ENCODE measurements around the gene PGF. TPM values are rescaled to one million over a fixed set of nuclear protein-coding genes. Genes with fewer than 3 reads are reported as not detected.

PGF gene
- total and polyA plus RNA-seq, 2 of the 13 experiments (the other 11 are each of a cell fraction or from before 2014, with no cell fraction given) = 10.7 to 27.5 TPM

- TF ChIP-seq HES4 (CRISPR knock-in tag; IDR thresholded peaks at IDR 0.05; ENCODE audit: borderline replicate concordance) = peak; percentile 50; the same call in 1 of the 2 replicates
- TF ChIP-seq ZMYM4 (CRISPR knock-in tag; IDR thresholded peaks at IDR 0.05) = peak; percentile 69; the same call in 1 of the 2 replicates
- TF ChIP-seq KDM6A (CRISPR knock-in tag; IDR thresholded peaks at IDR 0.05; ENCODE audit: low read depth) = 0 out of 2 replicates have a peak, but pooled peaks have one; percentile 59
- peak; percentile 62; the same call in 1 of the 2 replicates for TF ChIP-seq NRL (CRISPR knock-in tag; IDR thresholded peaks at IDR 0.05; ENCODE audit: borderline replicate concordance)
- TF ChIP-seq YY1 (IDR thresholded peaks at IDR 0.05; ENCODE audit: insufficient read depth, insufficient replicate concordance, low read depth, low read length) = peak; percentile 63
- no peak for TF ChIP-seq ZNF30 (CRISPR knock-in tag; IDR thresholded peaks at IDR 0.05)
- TF ChIP-seq SAP130 (CRISPR knock-in tag; IDR thresholded peaks at IDR 0.05; ENCODE audit: low read depth) = peak; percentile 67
- TF ChIP-seq TBL1XR1 (IDR thresholded peaks at IDR 0.05; ENCODE audit: borderline replicate concordance, low read length, partially characterized antibody) = no peak
- TF ChIP-seq ZNF333 (CRISPR knock-in tag; IDR thresholded peaks at IDR 0.05; ENCODE audit: borderline replicate concordance) = no peak
- TF ChIP-seq ZFX (CRISPR knock-in tag; IDR thresholded peaks at IDR 0.05; ENCODE audit: low read depth) = peak; percentile 90
- TF ChIP-seq BORCS8-MEF2B (CRISPR knock-in tag; IDR thresholded peaks at IDR 0.05) = peak; percentile 28; the same call in 1 of the 2 replicates
- TF ChIP-seq PHF21A (CRISPR knock-in tag; IDR thresholded peaks at IDR 0.05) = peak; percentile 89
- TF ChIP-seq FOXO1 (CRISPR knock-in tag; IDR thresholded peaks at IDR 0.05) = peak; percentile 12; the same call in 1 of the 2 replicates
- 0 out of 2 replicates have a peak, but pooled peaks have one; percentile 24 for TF ChIP-seq ZNF547 (CRISPR knock-in tag; IDR thresholded peaks at IDR 0.05)
- 0 out of 2 replicates have a peak, but pooled peaks have one; percentile 25 for TF ChIP-seq ZNF337 (CRISPR knock-in tag; IDR thresholded peaks at IDR 0.05; ENCODE audit: borderline replicate concordance, low read depth)
- TF ChIP-seq FOXO4 (CRISPR knock-in tag; conservative IDR thresholded peaks at IDR 0.05) = 0 out of 2 replicates have a peak, but pooled peaks have one; percentile 14
- TF ChIP-seq GTF3A (CRISPR knock-in tag; conservative IDR thresholded peaks at IDR 0.05) = 0 out of 2 replicates have a peak, but pooled peaks have one; percentile 28
- no peak for TF ChIP-seq ZNF737 (CRISPR knock-in tag; IDR thresholded peaks at IDR 0.05; ENCODE audit: borderline replicate concordance)
- TF ChIP-seq MIXL1 (CRISPR knock-in tag; IDR thresholded peaks at IDR 0.05) = peak; percentile 25; the same call in 1 of the 2 replicates
- no peak for TF ChIP-seq MXD4 (CRISPR knock-in tag; IDR thresholded peaks at IDR 0.05)
- TF ChIP-seq NCOA1 (CRISPR knock-in tag; IDR thresholded peaks at IDR 0.05) = 0 out of 2 replicates have a peak, but pooled peaks have one; percentile 40
- TF ChIP-seq, protein P1, sequence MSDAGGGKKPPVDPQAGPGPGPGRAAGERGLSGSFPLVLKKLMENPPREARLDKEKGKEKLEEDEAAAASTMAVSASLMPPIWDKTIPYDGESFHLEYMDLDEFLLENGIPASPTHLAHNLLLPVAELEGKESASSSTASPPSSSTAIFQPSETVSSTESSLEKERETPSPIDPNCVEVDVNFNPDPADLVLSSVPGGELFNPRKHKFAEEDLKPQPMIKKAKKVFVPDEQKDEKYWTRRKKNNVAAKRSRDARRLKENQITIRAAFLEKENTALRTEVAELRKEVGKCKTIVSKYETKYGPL (CRISPR knock-in tag; IDR thresholded peaks at IDR 0.05) = no peak
- 0 out of 2 replicates have a peak, but pooled peaks have one; percentile 27 for TF ChIP-seq ZNF121 (CRISPR knock-in tag; IDR thresholded peaks at IDR 0.05)
- peak; percentile 69 for TF ChIP-seq TBX2 (CRISPR knock-in tag; IDR thresholded peaks at IDR 0.05; ENCODE audit: borderline replicate concordance)
- TF ChIP-seq SOX6 (IDR thresholded peaks at IDR 0.05) = no peak
- TF ChIP-seq SOX6 (CRISPR knock-in tag; IDR thresholded peaks at IDR 0.05) = 0 out of 2 replicates have a peak, but pooled peaks have one; percentile 32
- no peak for TF ChIP-seq ZFP36L1 (CRISPR knock-in tag; IDR thresholded peaks at IDR 0.05)
- no peak for TF ChIP-seq RORA (CRISPR knock-in tag; IDR thresholded peaks at IDR 0.05)
- peak; percentile 3; the same call in 1 of the 2 replicates for TF ChIP-seq YEATS4 (CRISPR knock-in tag; IDR thresholded peaks at IDR 0.05; ENCODE audit: borderline replicate concordance)
- TF ChIP-seq YEATS2 (CRISPR knock-in tag; IDR thresholded peaks at IDR 0.05; ENCODE audit: borderline replicate concordance) = 0 out of 2 replicates have a peak, but pooled peaks have one; percentile 23
- no peak for TF ChIP-seq RFXAP (CRISPR knock-in tag; IDR thresholded peaks at IDR 0.05; ENCODE audit: borderline replicate concordance)
Measured at GRCh38 chr14:74950795-74951442, 4.5 kb downstream of the PGF start (continued).
